ENCODE measurements around the gene PIH1D2.
"Not testable (repeated sequence)": the region's sequence is repeated elsewhere in the genome, so short reads cannot be mapped to it uniquely, and the experiment has no call there.

PIH1D2 gene

GRCh38 chr11:112042161-112042960 is 31.5 kb downstream of the PIH1D2 start:
- Histone ChIP-seq H3K36me3 (peaks cover 55 to 75% (median 58%) of the 10 kb centered on the region in 3 donors), H3K4me1 (no peaks in the 10 kb centered on the region), H3K4me3 (no peak overlapping the region), H3K27me3 (no peaks in the 10 kb centered on the region), H3K9me3 (no peaks in the 10 kb centered on the region), H3K27ac (no peak overlapping the region)
- intact Hi-C loops (cut with DNase I; ENCODE audit: low total_unique reads): no loop called here
- DNase-seq: no peak
- TF ChIP-seq, protein P1, sequence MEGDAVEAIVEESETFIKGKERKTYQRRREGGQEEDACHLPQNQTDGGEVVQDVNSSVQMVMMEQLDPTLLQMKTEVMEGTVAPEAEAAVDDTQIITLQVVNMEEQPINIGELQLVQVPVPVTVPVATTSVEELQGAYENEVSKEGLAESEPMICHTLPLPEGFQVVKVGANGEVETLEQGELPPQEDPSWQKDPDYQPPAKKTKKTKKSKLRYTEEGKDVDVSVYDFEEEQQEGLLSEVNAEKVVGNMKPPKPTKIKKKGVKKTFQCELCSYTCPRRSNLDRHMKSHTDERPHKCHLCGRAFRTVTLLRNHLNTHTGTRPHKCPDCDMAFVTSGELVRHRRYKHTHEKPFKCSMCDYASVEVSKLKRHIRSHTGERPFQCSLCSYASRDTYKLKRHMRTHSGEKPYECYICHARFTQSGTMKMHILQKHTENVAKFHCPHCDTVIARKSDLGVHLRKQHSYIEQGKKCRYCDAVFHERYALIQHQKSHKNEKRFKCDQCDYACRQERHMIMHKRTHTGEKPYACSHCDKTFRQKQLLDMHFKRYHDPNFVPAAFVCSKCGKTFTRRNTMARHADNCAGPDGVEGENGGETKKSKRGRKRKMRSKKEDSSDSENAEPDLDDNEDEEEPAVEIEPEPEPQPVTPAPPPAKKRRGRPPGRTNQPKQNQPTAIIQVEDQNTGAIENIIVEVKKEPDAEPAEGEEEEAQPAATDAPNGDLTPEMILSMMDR (IDR thresholded peaks at IDR 0.05): no peak

GRCh38 chr11:112037527-112037926 is 36.3 kb downstream of the PIH1D2 start:
- Histone ChIP-seq H3K27ac (no peak overlapping the region), H3K4me1 (no peaks in the 10 kb centered on the region), H3K27me3 (no peaks in the 10 kb centered on the region), H3K4me3 (no peak overlapping the region), H3K9me3 (no peaks in the 10 kb centered on the region), H3K36me3 (peaks cover 54 to 68% (median 65%) of the 10 kb centered on the region in 3 donors)
- no peak for DNase-seq
- intact Hi-C loops (cut with DNase I; ENCODE audit: low total_unique reads): no loop called here
- TF ChIP-seq, protein P1 (IDR thresholded peaks at IDR 0.05): no peak

DNA sequence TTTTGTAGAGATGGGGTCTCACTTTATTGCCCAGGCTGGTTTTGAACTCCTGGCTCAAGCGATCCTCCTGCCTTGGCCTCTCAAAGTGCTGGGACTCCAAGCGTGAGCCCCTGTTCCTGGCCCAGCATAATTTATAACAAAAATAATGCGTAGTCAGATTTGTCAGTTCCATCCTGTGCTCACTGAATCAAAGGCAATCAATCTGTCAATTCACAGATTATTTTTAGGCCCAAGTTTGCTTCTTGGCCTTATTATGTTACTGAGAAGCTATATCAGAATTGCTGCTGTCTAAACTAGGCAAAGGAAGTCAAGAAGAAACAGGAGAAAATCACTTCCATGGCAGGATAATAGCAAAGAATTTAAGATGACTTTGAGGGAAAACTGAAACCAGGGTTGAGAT is 39.9 kb downstream of the PIH1D2 start:
- Histone ChIP-seq H3K36me3 (peaks cover 61 to 77% (median 66%) of the 10 kb centered on the region in 3 donors), H3K9me3 (no peaks in the 10 kb centered on the region), H3K27me3 (no peaks in the 10 kb centered on the region), H3K4me3 (no peak overlapping the region), H3K4me1 (no peaks in the 10 kb centered on the region), H3K27ac (no peak overlapping the region)
- DNase-seq: no peak
- TF ChIP-seq, protein P1 (IDR thresholded peaks at IDR 0.05): no peak
- intact Hi-C loops (cut with DNase I; ENCODE audit: low total_unique reads): no loop called here

DNA sequence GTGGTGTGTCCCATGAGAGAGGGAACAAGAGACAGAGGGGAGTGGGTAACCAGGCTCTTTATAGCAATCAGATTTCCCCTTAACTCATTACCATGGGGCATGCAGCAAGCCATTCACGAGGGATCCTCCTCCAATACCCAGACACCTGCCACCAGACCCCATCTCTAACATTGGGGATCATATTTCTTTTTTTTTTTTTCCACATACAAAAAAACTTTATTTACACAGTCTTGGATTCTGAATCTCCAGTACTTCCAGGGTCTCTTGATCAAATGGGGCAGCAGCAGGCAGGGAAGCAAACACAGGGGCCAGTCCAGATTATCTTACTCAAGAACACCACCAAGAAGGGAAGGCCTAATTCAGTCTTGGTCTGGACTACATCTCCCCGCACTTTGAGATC is 44.4 kb downstream of the PIH1D2 start:
- no peak overlapping the region for H3K27ac ChIP-seq
- H3K4me1 ChIP-seq: peaks cover 0 to 9% (median 2%) of the 10 kb centered on the region in 4 donors
- no peak overlapping the region for H3K4me3 ChIP-seq
- TF ChIP-seq, protein P1 (IDR thresholded peaks at IDR 0.05): no peak
- no peak for DNase-seq
- no peaks in the 10 kb centered on the region for H3K9me3 ChIP-seq
- intact Hi-C loops (cut with DNase I; ENCODE audit: low total_unique reads): no loop called here
- H3K27me3 ChIP-seq: no peaks in the 10 kb centered on the region
- peaks cover 38 to 50% (median 45%) of the 10 kb centered on the region in 3 donors for H3K36me3 ChIP-seq

DNA sequence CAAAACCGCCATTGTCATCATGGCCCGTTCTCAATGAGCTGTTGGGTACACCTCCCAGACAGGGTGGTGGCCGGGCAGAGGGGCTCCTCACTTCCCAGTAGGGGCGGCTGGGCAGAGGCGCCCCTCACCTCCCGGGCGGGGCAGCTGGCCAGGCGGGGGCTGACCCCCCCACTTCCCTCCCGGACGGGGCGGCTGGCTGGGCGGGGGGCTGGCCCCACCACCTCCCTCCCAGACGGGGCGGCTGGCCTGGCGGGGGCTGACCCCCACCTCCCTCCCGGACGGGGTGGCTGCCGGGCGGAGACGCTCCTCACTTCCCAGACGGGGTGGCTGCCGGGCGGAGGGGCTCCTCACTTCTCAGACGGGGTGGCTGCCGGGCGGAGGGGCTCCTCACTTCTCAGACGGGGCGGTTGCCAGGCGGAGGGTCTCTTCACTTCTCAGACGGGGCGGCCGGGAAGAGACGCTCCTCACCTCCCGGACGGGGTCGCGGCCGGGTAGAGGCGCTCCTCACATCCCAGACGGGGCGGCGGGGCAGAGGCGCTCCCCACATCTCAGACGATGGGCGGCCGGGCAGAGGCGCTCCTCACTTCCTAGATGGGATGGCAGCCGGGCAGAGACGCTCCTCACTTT is 46.9 kb downstream of the PIH1D2 start:
- H3K27me3 ChIP-seq; H3K9me3 ChIP-seq; H3K27ac ChIP-seq; DNase-seq; H3K4me3 ChIP-seq; intact Hi-C loops (cut with DNase I; ENCODE audit: low total_unique reads): not testable (repeated sequence)
- Histone ChIP-seq H3K4me1 (peaks cover 0 to 15% (median 5%) of the 10 kb centered on the region in 4 donors), H3K36me3 (peaks cover 26 to 35% (median 27%) of the 10 kb centered on the region in 3 donors)

DNA sequence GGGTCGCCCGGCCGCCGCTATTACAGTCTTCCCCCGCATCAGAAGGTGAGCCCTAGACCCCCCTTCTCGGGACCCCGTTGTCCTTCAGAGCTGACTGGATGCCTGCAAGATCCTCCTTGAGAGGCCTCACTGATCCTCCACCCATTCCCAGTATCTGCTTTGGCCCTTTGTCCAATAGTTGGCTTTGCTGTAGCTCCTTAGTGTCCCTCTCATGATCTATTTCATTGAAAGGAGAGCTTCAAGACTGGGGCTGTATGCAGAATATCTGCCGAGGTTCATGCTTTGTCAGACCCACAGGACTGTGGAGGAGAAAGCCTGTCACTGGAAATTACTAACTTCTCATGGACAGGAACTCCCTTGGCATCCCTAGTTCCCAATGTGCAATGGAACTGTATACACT is 48.1 kb downstream of the PIH1D2 start:
- H3K4me3 ChIP-seq: peak overlapping the region; percentile 73 to 95
- H3K27ac ChIP-seq: peak overlapping the region; percentile 94 to 95
- H3K9me3 ChIP-seq: no peaks in the 10 kb centered on the region
- TF ChIP-seq, protein P1 (IDR thresholded peaks at IDR 0.05): no peak
- peaks cover 22 to 34% (median 34%) of the 10 kb centered on the region in 3 donors for H3K36me3 ChIP-seq
- peaks cover 0 to 15% (median 5%) of the 10 kb centered on the region in 4 donors for H3K4me1 ChIP-seq
- no peak for DNase-seq
- intact Hi-C loops (cut with DNase I; ENCODE audit: low total_unique reads): no loop called here
- no peaks in the 10 kb centered on the region for H3K27me3 ChIP-seq

All from tibial artery (tissue), 4 donors.